ENCODE results near the gene AQP2. TPM values are rescaled to one million over a fixed set of nuclear protein-coding genes. Genes with fewer than 3 reads are reported as not detected.

The AQP2 gene
- total RNA-seq, 2 experiments from 2014 or later = not detected

- Histone ChIP-seq H3K4me1 (ENCODE audit: insufficient read depth, low read length) (no peaks in the 10 kb centered on the region), H3K27ac (ENCODE audit: low read depth in 1 of 2, low read length in 2 of 2) (no peak overlapping the region), H3K27me3 (ENCODE audit: control insufficient read depth in 1 of 2, insufficient read depth in 2 of 2, low read length in 2 of 2) (peaks cover 26 to 47% of the 10 kb centered on the region in 2 experiments), H3K4me3 (ENCODE audit: low read length) (no peak overlapping the region), H3K36me3 (ENCODE audit: insufficient read depth, low read length) (no peaks in the 10 kb centered on the region), H3K9me3 (ENCODE audit: control insufficient read depth in 1 of 2, insufficient read depth in 1 of 2, low read length in 2 of 2) (peaks cover 0 to 3% of the 10 kb centered on the region in 2 experiments)
- ATAC-seq (ENCODE audit: poor library complexity) = no peak
- H3K4me1 Mint-ChIP-seq (ENCODE audit: low read depth) = no peaks in the 10 kb centered on the region
- no peak for DNase-seq
- TF ChIP-seq, protein P1, sequence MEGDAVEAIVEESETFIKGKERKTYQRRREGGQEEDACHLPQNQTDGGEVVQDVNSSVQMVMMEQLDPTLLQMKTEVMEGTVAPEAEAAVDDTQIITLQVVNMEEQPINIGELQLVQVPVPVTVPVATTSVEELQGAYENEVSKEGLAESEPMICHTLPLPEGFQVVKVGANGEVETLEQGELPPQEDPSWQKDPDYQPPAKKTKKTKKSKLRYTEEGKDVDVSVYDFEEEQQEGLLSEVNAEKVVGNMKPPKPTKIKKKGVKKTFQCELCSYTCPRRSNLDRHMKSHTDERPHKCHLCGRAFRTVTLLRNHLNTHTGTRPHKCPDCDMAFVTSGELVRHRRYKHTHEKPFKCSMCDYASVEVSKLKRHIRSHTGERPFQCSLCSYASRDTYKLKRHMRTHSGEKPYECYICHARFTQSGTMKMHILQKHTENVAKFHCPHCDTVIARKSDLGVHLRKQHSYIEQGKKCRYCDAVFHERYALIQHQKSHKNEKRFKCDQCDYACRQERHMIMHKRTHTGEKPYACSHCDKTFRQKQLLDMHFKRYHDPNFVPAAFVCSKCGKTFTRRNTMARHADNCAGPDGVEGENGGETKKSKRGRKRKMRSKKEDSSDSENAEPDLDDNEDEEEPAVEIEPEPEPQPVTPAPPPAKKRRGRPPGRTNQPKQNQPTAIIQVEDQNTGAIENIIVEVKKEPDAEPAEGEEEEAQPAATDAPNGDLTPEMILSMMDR (IDR thresholded peaks at IDR 0.05) = no peak
- intact Hi-C loops (cut with DNase I, micrococcal nuclease) = no loop called here
- H3K27me3 Mint-ChIP-seq = peaks cover 57% of the 10 kb centered on the region
- POLR2A ChIA-PET = no interaction called here
- no peak overlapping the region for H3K4me3 Mint-ChIP-seq
- no peaks in the 10 kb centered on the region for H3K9me3 Mint-ChIP-seq
- H3K27ac Mint-ChIP-seq = no peak overlapping the region
- no peaks in the 10 kb centered on the region for H3K36me3 Mint-ChIP-seq (ENCODE audit: low read depth)
- CTCF ChIA-PET = interaction anchor here (3.5 kb wide), 1 partner anchor 15 kb away, joined by 19 read pairs; no protein-coding TSS in a partner anchor
Measured at GRCh38 chr12:49952391-49953055, 2.0 kb downstream of the AQP2 start.

- Mint-ChIP-seq H3K4me1 (ENCODE audit: low read depth) (no peaks in the 10 kb centered on the region), H3K9me3 (no peaks in the 10 kb centered on the region), H3K4me3 (no peak overlapping the region), H3K36me3 (ENCODE audit: low read depth) (no peaks in the 10 kb centered on the region), H3K27me3 (peaks cover 63% of the 10 kb centered on the region), H3K27ac (no peak overlapping the region)
- ATAC-seq (ENCODE audit: poor library complexity) (no peak), DNase-seq (no peak)
- Histone ChIP-seq H3K4me1 (ENCODE audit: insufficient read depth, low read length) (no peaks in the 10 kb centered on the region), H3K27me3 (ENCODE audit: control insufficient read depth in 1 of 2, insufficient read depth in 2 of 2, low read length in 2 of 2) (peaks cover 31 to 54% of the 10 kb centered on the region in 2 experiments), H3K36me3 (ENCODE audit: insufficient read depth, low read length) (no peaks in the 10 kb centered on the region), H3K27ac (ENCODE audit: low read depth in 1 of 2, low read length in 2 of 2) (no peak overlapping the region), H3K9me3 (ENCODE audit: control insufficient read depth in 1 of 2, insufficient read depth in 1 of 2, low read length in 2 of 2) (peaks cover 0 to 3% of the 10 kb centered on the region in 2 experiments), H3K4me3 (ENCODE audit: low read length) (no peak overlapping the region)
- TF ChIP-seq, protein P1 (IDR thresholded peaks at IDR 0.05) = no peak
- POLR2A ChIA-PET = no interaction called here
- intact Hi-C loops (cut with DNase I, micrococcal nuclease) = no loop called here
- CTCF ChIA-PET = interaction anchor here (3.5 kb wide), 1 partner anchor 14 kb away, joined by 19 read pairs; no protein-coding TSS in a partner anchor
Measured at GRCh38 chr12:49953151-49953550, 2.6 kb downstream of the AQP2 start.

DNA sequence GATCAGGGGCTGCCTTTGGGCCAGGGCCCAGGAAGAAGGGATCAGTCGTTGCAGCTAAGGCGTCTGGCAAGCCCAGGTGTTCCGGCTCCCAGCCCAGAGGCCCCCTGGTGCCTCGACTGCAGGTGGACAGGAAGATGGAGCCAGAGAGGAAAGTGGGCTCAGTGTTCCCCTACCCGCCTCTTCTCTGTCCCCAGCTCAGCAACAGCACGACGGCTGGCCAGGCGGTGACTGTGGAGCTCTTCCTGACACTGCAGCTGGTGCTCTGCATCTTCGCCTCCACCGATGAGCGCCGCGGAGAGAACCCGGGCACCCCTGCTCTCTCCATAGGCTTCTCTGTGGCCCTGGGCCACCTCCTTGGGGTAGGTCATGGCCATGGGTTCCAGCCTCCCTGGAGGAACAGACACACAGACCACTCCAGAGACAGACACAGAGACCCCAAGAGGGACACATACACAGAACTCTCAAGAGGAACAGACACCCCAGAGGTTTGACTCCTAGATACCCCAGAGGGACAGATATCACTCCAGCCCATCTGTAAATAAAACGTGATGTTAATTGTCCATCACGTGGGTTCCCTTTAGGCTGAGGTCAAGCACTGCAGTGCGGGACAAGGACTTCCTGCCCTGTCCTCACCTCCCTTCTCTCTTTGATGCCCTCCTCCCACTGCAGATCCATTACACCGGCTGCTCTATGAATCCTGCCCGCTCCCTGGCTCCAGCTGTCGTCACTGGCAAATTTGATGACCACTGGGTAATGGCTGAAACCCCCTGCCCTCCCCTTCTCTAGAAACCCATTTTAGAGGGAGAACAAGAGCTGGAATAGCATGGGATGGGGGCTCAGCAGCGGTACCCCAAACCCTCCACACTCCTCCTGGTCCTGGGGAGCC lies 3.7 kb downstream of the AQP2 start:
- no peaks in the 10 kb centered on the region for H3K36me3 Mint-ChIP-seq (ENCODE audit: low read depth)
- no peak overlapping the region for H3K4me3 Mint-ChIP-seq
- ChIA-PET CTCF (interaction anchor here (3.5 kb wide), 1 partner anchor 13 kb away, joined by 19 read pairs; no protein-coding TSS in a partner anchor), POLR2A (no interaction called here)
- Histone ChIP-seq H3K27me3 (ENCODE audit: control insufficient read depth in 1 of 2, insufficient read depth in 2 of 2, low read length in 2 of 2) (peaks cover 40 to 64% of the 10 kb centered on the region in 2 experiments), H3K36me3 (ENCODE audit: insufficient read depth, low read length) (no peaks in the 10 kb centered on the region), H3K9me3 (ENCODE audit: control insufficient read depth in 1 of 2, insufficient read depth in 1 of 2, low read length in 2 of 2) (peaks cover 0 to 3% of the 10 kb centered on the region in 2 experiments), H3K4me1 (ENCODE audit: insufficient read depth, low read length) (no peaks in the 10 kb centered on the region), H3K27ac (ENCODE audit: low read depth in 1 of 2, low read length in 2 of 2) (no peak overlapping the region), H3K4me3 (ENCODE audit: low read length) (no peak overlapping the region)
- no peaks in the 10 kb centered on the region for H3K9me3 Mint-ChIP-seq
- H3K27ac Mint-ChIP-seq = no peak overlapping the region
- no peak for ATAC-seq (ENCODE audit: poor library complexity)
- peaks cover 74% of the 10 kb centered on the region for H3K27me3 Mint-ChIP-seq
- intact Hi-C loops (cut with DNase I, micrococcal nuclease) = no loop called here
- TF ChIP-seq, protein P1 (IDR thresholded peaks at IDR 0.05) = no peak
- no peak for DNase-seq
- H3K4me1 Mint-ChIP-seq (ENCODE audit: low read depth) = no peaks in the 10 kb centered on the region

Measured in CD4-positive, alpha-beta T cell (primary cell).